ENCODE measurements around the gene NECAB2.
"Not testable (repeated sequence)": the region's sequence is repeated elsewhere in the genome, so short reads cannot be mapped to it uniquely, and the experiment has no call there.

Gene NECAB2

DNA sequence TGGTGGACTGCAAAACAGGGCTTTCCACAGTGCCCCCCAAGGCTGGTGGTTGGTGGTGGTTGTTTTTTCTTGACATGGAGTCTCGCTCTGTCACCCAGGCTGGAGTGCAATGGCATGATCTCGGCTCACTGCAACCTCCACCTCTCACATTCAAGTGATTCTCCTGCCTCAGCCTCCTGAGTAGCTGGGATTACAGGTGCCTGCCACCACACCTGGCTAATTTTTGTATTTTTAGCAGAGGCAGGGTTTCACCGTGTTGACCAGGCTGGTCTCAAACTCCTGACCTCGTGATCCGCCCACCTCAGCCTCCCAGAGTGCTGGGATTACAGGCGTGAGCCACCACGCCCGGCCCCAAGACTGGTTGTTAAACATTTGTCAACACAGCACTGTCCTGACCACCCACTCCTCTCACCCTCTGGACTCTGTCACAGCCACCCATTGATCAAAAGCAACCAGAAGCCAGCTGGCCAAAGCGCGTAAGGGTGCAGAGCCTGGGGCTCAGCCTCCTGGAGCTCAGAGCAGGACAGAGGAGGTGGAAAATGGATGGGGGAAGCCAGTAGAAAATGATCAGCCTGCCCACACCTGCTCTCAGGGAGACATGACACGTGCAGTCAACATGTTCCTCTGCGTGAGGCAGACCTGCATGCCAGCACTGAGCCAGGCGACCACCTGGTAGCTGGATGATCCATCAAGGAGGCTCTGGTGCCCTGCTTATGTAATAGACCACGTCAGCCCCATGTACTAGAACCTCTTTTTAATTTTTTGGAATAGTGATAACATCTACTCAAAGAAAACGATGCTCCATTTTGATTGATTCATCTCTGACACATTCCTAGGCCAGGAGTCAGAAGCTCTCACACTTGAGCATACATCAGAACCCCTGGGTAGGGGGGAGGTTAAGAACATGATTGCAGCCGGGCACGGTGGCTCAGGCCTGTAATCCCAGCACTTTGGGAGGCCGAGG, 29.8 kb upstream of the NECAB2 start:
- Histone ChIP-seq H3K9ac (ENCODE audit: low read depth, low read length) (no peak overlapping the region), H3K27ac (ENCODE audit: low read depth, low read length) (no peak overlapping the region), H3K36me3 (ENCODE audit: control insufficient read depth, insufficient read depth, low read length) (no peaks in the 10 kb centered on the region), H3K4me1 (ENCODE audit: control insufficient read depth, insufficient read depth, low read length) (peaks cover 2% of the 10 kb centered on the region; the same call in 1 of the 2 replicates), H3K9me3 (ENCODE audit: control insufficient read depth, insufficient read depth, low read length) (no peaks in the 10 kb centered on the region), H3K4me3 (ENCODE audit: low read depth, low read length) (no peak overlapping the region), H3K27me3 (ENCODE audit: control insufficient read depth, insufficient read depth, low read length) (no peaks in the 10 kb centered on the region)

DNA sequence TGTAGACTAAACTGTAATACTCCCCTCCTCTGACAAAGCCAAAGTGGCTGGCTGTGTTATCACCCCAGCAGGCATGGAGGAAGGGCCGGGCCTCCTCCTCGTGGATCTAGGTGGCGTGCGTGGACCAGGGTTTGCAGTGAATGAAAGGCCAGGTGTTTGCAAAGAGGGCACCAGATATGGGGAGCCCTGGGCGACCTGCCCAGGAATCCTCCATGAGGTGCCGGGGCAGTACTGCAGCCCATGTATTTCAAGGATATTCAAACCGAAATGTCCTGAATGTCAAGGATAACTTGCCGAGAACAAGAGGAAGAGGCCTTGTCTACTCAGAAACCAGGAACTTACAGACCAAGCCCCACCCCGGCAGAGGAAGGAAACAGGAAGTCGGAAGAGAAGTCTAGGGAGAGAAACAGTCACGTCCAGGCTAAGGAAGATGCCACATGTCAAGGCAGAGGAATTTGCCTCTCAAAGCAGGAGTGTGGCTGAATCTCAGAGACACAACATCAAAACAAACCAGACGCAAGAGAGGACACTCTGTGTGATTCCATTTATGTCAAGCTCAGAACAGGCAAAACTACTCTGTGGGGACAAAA, 28.7 kb upstream of the NECAB2 start:
- Histone ChIP-seq H3K4me1 (ENCODE audit: control insufficient read depth, insufficient read depth, low read length) (peaks cover 2% of the 10 kb centered on the region; the same call in 1 of the 2 replicates), H3K9ac (ENCODE audit: low read depth, low read length) (no peak overlapping the region), H3K27ac (ENCODE audit: low read depth, low read length) (no peak overlapping the region), H3K4me3 (ENCODE audit: low read depth, low read length) (no peak overlapping the region), H3K36me3 (ENCODE audit: control insufficient read depth, insufficient read depth, low read length) (no peaks in the 10 kb centered on the region), H3K27me3 (ENCODE audit: control insufficient read depth, insufficient read depth, low read length) (no peaks in the 10 kb centered on the region), H3K9me3 (ENCODE audit: control insufficient read depth, insufficient read depth, low read length) (no peaks in the 10 kb centered on the region)

DNA sequence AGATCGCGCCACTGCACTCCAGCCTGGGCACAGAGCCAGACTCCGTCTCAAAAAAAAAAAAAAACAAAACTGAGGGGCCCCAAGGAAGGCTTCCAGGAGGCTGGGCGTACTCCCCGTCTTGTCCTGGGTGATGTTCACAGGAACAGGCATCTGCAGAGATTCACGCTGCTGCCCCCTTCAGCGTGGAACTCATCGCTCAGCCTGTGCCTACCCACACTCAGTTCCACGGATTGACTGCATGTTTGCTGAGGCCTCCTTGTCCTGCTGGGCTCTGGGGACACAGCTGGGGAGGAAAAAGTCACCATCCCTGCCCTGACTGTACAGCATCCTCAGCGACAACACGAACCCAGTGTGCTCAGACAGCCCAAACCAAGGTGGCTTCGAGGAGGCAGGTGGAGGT, 27.9 kb upstream of the NECAB2 start:
- no peak overlapping the region for H3K9ac ChIP-seq (ENCODE audit: low read depth, low read length)
- H3K9me3 ChIP-seq (ENCODE audit: control insufficient read depth, insufficient read depth, low read length) = no peaks in the 10 kb centered on the region
- no peak overlapping the region for H3K27ac ChIP-seq (ENCODE audit: low read depth, low read length)
- H3K27me3 ChIP-seq (ENCODE audit: control insufficient read depth, insufficient read depth, low read length) = no peaks in the 10 kb centered on the region
- H3K4me3 ChIP-seq (ENCODE audit: low read depth, low read length) = no peak overlapping the region
- H3K4me1 ChIP-seq (ENCODE audit: control insufficient read depth, insufficient read depth, low read length) = peaks cover 2% of the 10 kb centered on the region; the same call in 1 of the 2 replicates
- H3K36me3 ChIP-seq (ENCODE audit: control insufficient read depth, insufficient read depth, low read length) = no peaks in the 10 kb centered on the region

- no peaks in the 10 kb centered on the region for H3K9me3 ChIP-seq (ENCODE audit: control insufficient read depth, insufficient read depth, low read length)
- H3K4me3 ChIP-seq (ENCODE audit: low read depth, low read length) = no peak overlapping the region
- H3K4me1 ChIP-seq (ENCODE audit: control insufficient read depth, insufficient read depth, low read length) = peaks cover 2% of the 10 kb centered on the region; the same call in 1 of the 2 replicates
- H3K27ac ChIP-seq (ENCODE audit: low read depth, low read length) = no peak overlapping the region
- no peaks in the 10 kb centered on the region for H3K36me3 ChIP-seq (ENCODE audit: control insufficient read depth, insufficient read depth, low read length)
- H3K27me3 ChIP-seq (ENCODE audit: control insufficient read depth, insufficient read depth, low read length) = no peaks in the 10 kb centered on the region
- H3K9ac ChIP-seq (ENCODE audit: low read depth, low read length) = no peak overlapping the region
Measured at GRCh38 chr16:83940630-83941378, 27.2 kb upstream of the NECAB2 start.

DNA sequence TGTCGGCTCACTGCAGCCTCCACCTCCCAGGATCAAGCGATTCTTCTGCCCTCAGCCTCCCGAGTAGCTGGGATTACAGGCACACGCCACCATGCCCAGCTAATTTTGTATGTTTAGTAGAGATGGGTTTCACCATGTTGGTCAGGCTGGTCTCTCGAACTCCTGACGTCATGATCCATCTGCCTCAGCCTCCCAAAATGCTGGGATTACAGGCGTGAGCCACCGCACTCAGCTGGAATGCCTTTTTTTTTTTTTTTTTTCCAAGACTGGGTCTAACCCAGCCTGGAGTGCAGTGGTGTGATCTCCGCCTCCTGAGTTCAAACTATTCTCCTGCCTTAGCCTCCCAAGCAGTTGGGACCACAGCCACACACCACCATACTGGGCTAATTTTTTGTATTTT, 26.5 kb upstream of the NECAB2 start:
- not testable (repeated sequence) for H3K9ac ChIP-seq (ENCODE audit: low read depth, low read length); H3K4me1 ChIP-seq (ENCODE audit: control insufficient read depth, insufficient read depth, low read length); H3K36me3 ChIP-seq (ENCODE audit: control insufficient read depth, insufficient read depth, low read length); H3K27ac ChIP-seq (ENCODE audit: low read depth, low read length); H3K4me3 ChIP-seq (ENCODE audit: low read depth, low read length); H3K27me3 ChIP-seq (ENCODE audit: control insufficient read depth, insufficient read depth, low read length); H3K9me3 ChIP-seq (ENCODE audit: control insufficient read depth, insufficient read depth, low read length)

GRCh38 chr16:83942074-83942473, 26.0 kb upstream of the NECAB2 start:
- H3K9ac ChIP-seq (ENCODE audit: low read depth, low read length) = no peak overlapping the region
- H3K27me3 ChIP-seq (ENCODE audit: control insufficient read depth, insufficient read depth, low read length) = no peaks in the 10 kb centered on the region
- no peak overlapping the region for H3K27ac ChIP-seq (ENCODE audit: low read depth, low read length)
- H3K9me3 ChIP-seq (ENCODE audit: control insufficient read depth, insufficient read depth, low read length) = no peaks in the 10 kb centered on the region
- H3K4me1 ChIP-seq (ENCODE audit: control insufficient read depth, insufficient read depth, low read length) = peaks cover 2% of the 10 kb centered on the region; the same call in 1 of the 2 replicates
- H3K36me3 ChIP-seq (ENCODE audit: control insufficient read depth, insufficient read depth, low read length) = no peaks in the 10 kb centered on the region
- H3K4me3 ChIP-seq (ENCODE audit: low read depth, low read length) = no peak overlapping the region

DNA sequence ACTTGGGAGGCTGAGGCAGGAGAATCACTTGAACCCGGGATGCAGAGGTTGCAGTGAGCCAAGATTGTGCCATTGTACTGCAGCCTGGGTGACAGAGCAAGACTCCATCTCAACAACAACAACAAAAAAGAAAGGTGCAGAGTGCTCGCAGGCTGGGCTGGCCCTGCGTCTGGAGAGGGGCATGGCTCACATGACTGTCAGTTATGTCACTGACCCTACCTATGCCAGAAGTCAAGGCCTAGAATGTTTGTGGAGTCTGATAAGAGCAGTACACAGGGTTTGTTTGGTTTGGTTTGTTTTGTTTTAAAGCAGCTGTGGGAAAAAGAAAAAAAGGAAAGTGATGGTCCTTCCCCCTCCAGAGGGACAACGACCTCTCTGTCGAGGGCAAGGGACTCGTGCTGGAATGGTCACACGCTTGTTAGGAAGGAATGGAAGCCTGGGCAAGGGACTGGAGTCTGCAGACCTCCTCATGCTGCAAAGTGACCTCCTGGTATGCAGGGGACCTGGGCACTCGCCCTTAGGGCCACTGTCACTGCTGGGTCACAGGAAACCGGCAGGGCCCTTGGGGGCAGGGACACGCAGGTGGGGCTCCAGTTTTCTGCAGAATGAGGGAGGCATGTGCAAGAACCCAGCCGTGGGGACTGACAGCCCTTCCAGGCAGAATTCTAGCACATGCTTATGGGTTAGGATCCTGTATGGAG, 25.1 kb upstream of the NECAB2 start:
- no peaks in the 10 kb centered on the region for H3K27me3 ChIP-seq (ENCODE audit: control insufficient read depth, insufficient read depth, low read length)

GRCh38 chr16:83943516-83944050, 24.5 kb upstream of the NECAB2 start:
- Histone ChIP-seq H3K27me3 (ENCODE audit: control insufficient read depth, insufficient read depth, low read length) (no peaks in the 10 kb centered on the region), H3K4me3 (ENCODE audit: low read depth, low read length) (no peak overlapping the region), H3K27ac (ENCODE audit: low read depth, low read length) (no peak overlapping the region), H3K9me3 (ENCODE audit: control insufficient read depth, insufficient read depth, low read length) (no peaks in the 10 kb centered on the region), H3K9ac (ENCODE audit: low read depth, low read length) (no peak overlapping the region), H3K36me3 (ENCODE audit: control insufficient read depth, insufficient read depth, low read length) (no peaks in the 10 kb centered on the region), H3K4me1 (ENCODE audit: control insufficient read depth, insufficient read depth, low read length) (peaks cover 2% of the 10 kb centered on the region; the same call in 1 of the 2 replicates)

More for the DNA sequence above, 25.1 kb upstream of the NECAB2 start:
- no peak overlapping the region for H3K27ac ChIP-seq (ENCODE audit: low read depth, low read length)
- no peaks in the 10 kb centered on the region for H3K36me3 ChIP-seq (ENCODE audit: control insufficient read depth, insufficient read depth, low read length)
- H3K4me1 ChIP-seq (ENCODE audit: control insufficient read depth, insufficient read depth, low read length) = peaks cover 2% of the 10 kb centered on the region; the same call in 1 of the 2 replicates
- no peak overlapping the region for H3K9ac ChIP-seq (ENCODE audit: low read depth, low read length)
- no peak overlapping the region for H3K4me3 ChIP-seq (ENCODE audit: low read depth, low read length)
- H3K9me3 ChIP-seq (ENCODE audit: control insufficient read depth, insufficient read depth, low read length) = no peaks in the 10 kb centered on the region

- no peak overlapping the region for H3K27ac ChIP-seq (ENCODE audit: low read depth, low read length)
- H3K4me3 ChIP-seq (ENCODE audit: low read depth, low read length) = no peak overlapping the region
- no peaks in the 10 kb centered on the region for H3K9me3 ChIP-seq (ENCODE audit: control insufficient read depth, insufficient read depth, low read length)
- H3K27me3 ChIP-seq (ENCODE audit: control insufficient read depth, insufficient read depth, low read length) = no peaks in the 10 kb centered on the region
- no peak overlapping the region for H3K9ac ChIP-seq (ENCODE audit: low read depth, low read length)
- peaks cover under 1% of the 10 kb centered on the region; the same call in 1 of the 2 replicates for H3K4me1 ChIP-seq (ENCODE audit: control insufficient read depth, insufficient read depth, low read length)
- no peaks in the 10 kb centered on the region for H3K36me3 ChIP-seq (ENCODE audit: control insufficient read depth, insufficient read depth, low read length)
Measured at GRCh38 chr16:83945587-83945986, 22.5 kb upstream of the NECAB2 start.

- Histone ChIP-seq H3K27me3 (ENCODE audit: control insufficient read depth, insufficient read depth, low read length) (no peaks in the 10 kb centered on the region), H3K36me3 (ENCODE audit: control insufficient read depth, insufficient read depth, low read length) (no peaks in the 10 kb centered on the region), H3K9me3 (ENCODE audit: control insufficient read depth, insufficient read depth, low read length) (no peaks in the 10 kb centered on the region), H3K4me1 (ENCODE audit: control insufficient read depth, insufficient read depth, low read length) (no peaks in the 10 kb centered on the region), H3K27ac (ENCODE audit: low read depth, low read length) (no peak overlapping the region), H3K4me3 (ENCODE audit: low read depth, low read length) (no peak overlapping the region), H3K9ac (ENCODE audit: low read depth, low read length) (no peak overlapping the region)
Measured at GRCh38 chr16:83946154-83946780, 21.8 kb upstream of the NECAB2 start.
